SK-N-MC (cell line): ENCODE results near the gene ASCC3.

Source experiments
- EZH2 ChIP-seq: fragments of 200-600 bp; sonication (generic); IDR thresholded peaks from one replicate; pipeline ENCODE4 v1.6.1; 2017; ENCODE audit warnings: antibody characterized with exemption
- FOXP2 ChIP-seq: optimal IDR thresholded peaks from 2 replicates; pipeline ENCODE3; 2011; ENCODE audit warnings: mild to moderate bottlenecking, moderate library complexity; ENCODE audit not compliant: insufficient read depth; ENCODE audit errors: extremely low read length, control extremely low read depth
- POLR2AphosphoS5 ChIP-seq: IDR thresholded peaks from 2 replicates; pipeline ENCODE4 v1.6.1; 2012; ENCODE audit warnings: mild to moderate bottlenecking, low read depth, low read length, borderline replicate concordance

- TF ChIP-seq EZH2, result no peak
- no peak for TF ChIP-seq FOXP2
- no peak for TF ChIP-seq POLR2AphosphoS5
Observed at GRCh38 chr6:100462706-100463629, 418.2 kb downstream of the ASCC3 start.
